ENCODE results near the gene PTPRR. TPM values are rescaled to one million over a fixed set of nuclear protein-coding genes. Genes with fewer than 3 reads are reported as not detected.

The PTPRR gene
- total and polyA plus RNA-seq, 10 of the 15 experiments (the other 5 are each of a cell fraction or from before 2014, with no cell fraction given), result 0.14 to 3.1 (median 0.42) TPM

- Histone ChIP-seq H3K27me3 (replicated peaks in 1 of 2; ENCODE audit: control insufficient read depth in 2 of 2, insufficient read depth in 2 of 2, low read length in 1 of 2) (no peaks in the 10 kb centered on the region), H2AFZ (ENCODE audit: control insufficient read depth, low read depth, low read length) (no peak overlapping the region), H4K20me1 (ENCODE audit: control insufficient read depth, insufficient read depth) (no peaks in the 10 kb centered on the region), H3K4me1 (ENCODE audit: control insufficient read depth, insufficient read depth, low read length) (no peaks in the 10 kb centered on the region), H3K4me2 (ENCODE audit: control insufficient read depth, insufficient read depth) (no peak overlapping the region), H3K9me3 (replicated peaks; ENCODE audit: control insufficient read depth, insufficient read depth, low read length) (no peaks in the 10 kb centered on the region), H3K79me2 (ENCODE audit: control insufficient read depth, insufficient read depth, low read length) (no peaks in the 10 kb centered on the region), H3K9ac (ENCODE audit: control insufficient read depth, insufficient read depth, low read length) (no peak overlapping the region), H3K36me3 (ENCODE audit: control insufficient read depth in 2 of 2, insufficient read depth in 2 of 2, low read length in 1 of 2) (no peaks in the 10 kb centered on the region), H3K4me3 (no peak overlapping the region), H3K27ac (ENCODE audit: control insufficient read depth, insufficient read depth) (no peak overlapping the region)
- ATAC-seq (no peak; the same call in 2 of the 3 replicates), DNase-seq (ENCODE audit: low read depth, low spot score) (no peak), FAIRE-seq (no peak)
- in situ Hi-C loops (cut with MboI), result no loop called here
- POLR2A ChIA-PET, result interaction anchor here (0.5 kb wide), 1 partner anchor 880 kb away, joined by 7 read pairs; no protein-coding TSS in a partner anchor
- SMC1A ChIA-PET (ENCODE audit: uncharacterized antibody, unreplicated experiment), result no interaction called here
- intact Hi-C loops (cut with micrococcal nuclease; ENCODE audit: unreplicated experiment), result loop anchor here (1.0 kb wide), 1 partner anchor 116 kb away; no protein-coding TSS in a partner anchor
- no TSS peak for BruUV-seq (replicated peaks)
- TF ChIP-seq HDAC2 (IDR thresholded peaks at IDR 0.05) (no peak), POLR2A (IDR thresholded peaks at IDR 0.05; ENCODE audit: low read depth, low read length) (no peak), ZNF384 (IDR thresholded peaks at IDR 0.05; ENCODE audit: borderline replicate concordance, low read depth, low read length) (no peak)
- CTCF ChIA-PET, result interaction anchor here (0.9 to 2.7 kb wide), 6 partner anchors 11 to 122 kb away, joined by 3 to 14 read pairs (median 4); no protein-coding TSS in a partner anchor
- RAD21 ChIA-PET (ENCODE audit: unreplicated experiment), result interaction anchor here (0.6 kb wide), 1 partner anchor 770 kb away, joined by 3 read pairs; no protein-coding TSS in a partner anchor
- WGBS (ENCODE audit: insufficient coverage, insufficient replicate concordance, low lambda C conversion rate, missing lambda C conversion rate), result 2% methylated on average over 3 of the region's 3 CpGs
These were observed 71.1 kb downstream of the PTPRR start for GRCh38 chr12:70849265-70849960.

- 1% methylated on average over 4 of the region's 4 CpGs for WGBS (ENCODE audit: insufficient coverage, insufficient replicate concordance, low lambda C conversion rate, missing lambda C conversion rate)
- Histone ChIP-seq H3K9ac (ENCODE audit: control insufficient read depth, insufficient read depth, low read length) (no peak overlapping the region), H3K79me2 (ENCODE audit: control insufficient read depth, insufficient read depth, low read length) (no peaks in the 10 kb centered on the region), H3K27ac (ENCODE audit: control insufficient read depth, insufficient read depth) (no peak overlapping the region), H3K36me3 (ENCODE audit: control insufficient read depth in 2 of 2, insufficient read depth in 2 of 2, low read length in 1 of 2) (no peaks in the 10 kb centered on the region), H2AFZ (ENCODE audit: control insufficient read depth, low read depth, low read length) (no peak overlapping the region), H3K27me3 (replicated peaks in 1 of 2; ENCODE audit: control insufficient read depth in 2 of 2, insufficient read depth in 2 of 2, low read length in 1 of 2) (no peaks in the 10 kb centered on the region), H3K9me3 (replicated peaks; ENCODE audit: control insufficient read depth, insufficient read depth, low read length) (no peaks in the 10 kb centered on the region), H3K4me2 (ENCODE audit: control insufficient read depth, insufficient read depth) (no peak overlapping the region), H4K20me1 (ENCODE audit: control insufficient read depth, insufficient read depth) (no peaks in the 10 kb centered on the region), H3K4me3 (no peak overlapping the region), H3K4me1 (ENCODE audit: control insufficient read depth, insufficient read depth, low read length) (no peaks in the 10 kb centered on the region)
- DNase-seq (ENCODE audit: low read depth, low spot score) (no peak), FAIRE-seq (no peak), ATAC-seq (no peak)
- RAD21 ChIA-PET (ENCODE audit: unreplicated experiment), result no interaction called here
- CTCF ChIA-PET, result no interaction called here
- in situ Hi-C loops (cut with MboI), result no loop called here
- no TSS peak for BruUV-seq (replicated peaks)
- intact Hi-C loops (cut with micrococcal nuclease; ENCODE audit: unreplicated experiment), result no loop called here
- SMC1A ChIA-PET (ENCODE audit: uncharacterized antibody, unreplicated experiment), result no interaction called here
- POLR2A ChIA-PET, result no interaction called here
- TF ChIP-seq TAF1 (IDR thresholded peaks at IDR 0.05; ENCODE audit: borderline replicate concordance, low read depth, low read length) (no peak), CTCF (IDR thresholded peaks at IDR 0.05 in 2 of 3, conservative IDR thresholded peaks at IDR 0.05 in 1 of 3; ENCODE audit: control insufficient read depth in 2 of 3, extremely low read depth in 1 of 3, insufficient read depth in 1 of 3, low read depth in 3 of 3, low read length in 3 of 3) (no peak), TCF3 (IDR thresholded peaks at IDR 0.05; ENCODE audit: borderline replicate concordance, insufficient read depth, low read depth, low read length) (no peak), RCOR1 (conservative IDR thresholded peaks at IDR 0.05; ENCODE audit: low read depth, low read length) (no peak)
- TF ChIP-seq, protein P1, sequence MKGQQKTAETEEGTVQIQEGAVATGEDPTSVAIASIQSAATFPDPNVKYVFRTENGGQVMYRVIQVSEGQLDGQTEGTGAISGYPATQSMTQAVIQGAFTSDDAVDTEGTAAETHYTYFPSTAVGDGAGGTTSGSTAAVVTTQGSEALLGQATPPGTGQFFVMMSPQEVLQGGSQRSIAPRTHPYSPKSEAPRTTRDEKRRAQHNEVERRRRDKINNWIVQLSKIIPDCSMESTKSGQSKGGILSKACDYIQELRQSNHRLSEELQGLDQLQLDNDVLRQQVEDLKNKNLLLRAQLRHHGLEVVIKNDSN (IDR thresholded peaks at IDR 0.05; ENCODE audit: borderline replicate concordance, extremely low read length, insufficient read depth, low read depth, low read length), result no peak
- TF ChIP-seq, protein P2, sequence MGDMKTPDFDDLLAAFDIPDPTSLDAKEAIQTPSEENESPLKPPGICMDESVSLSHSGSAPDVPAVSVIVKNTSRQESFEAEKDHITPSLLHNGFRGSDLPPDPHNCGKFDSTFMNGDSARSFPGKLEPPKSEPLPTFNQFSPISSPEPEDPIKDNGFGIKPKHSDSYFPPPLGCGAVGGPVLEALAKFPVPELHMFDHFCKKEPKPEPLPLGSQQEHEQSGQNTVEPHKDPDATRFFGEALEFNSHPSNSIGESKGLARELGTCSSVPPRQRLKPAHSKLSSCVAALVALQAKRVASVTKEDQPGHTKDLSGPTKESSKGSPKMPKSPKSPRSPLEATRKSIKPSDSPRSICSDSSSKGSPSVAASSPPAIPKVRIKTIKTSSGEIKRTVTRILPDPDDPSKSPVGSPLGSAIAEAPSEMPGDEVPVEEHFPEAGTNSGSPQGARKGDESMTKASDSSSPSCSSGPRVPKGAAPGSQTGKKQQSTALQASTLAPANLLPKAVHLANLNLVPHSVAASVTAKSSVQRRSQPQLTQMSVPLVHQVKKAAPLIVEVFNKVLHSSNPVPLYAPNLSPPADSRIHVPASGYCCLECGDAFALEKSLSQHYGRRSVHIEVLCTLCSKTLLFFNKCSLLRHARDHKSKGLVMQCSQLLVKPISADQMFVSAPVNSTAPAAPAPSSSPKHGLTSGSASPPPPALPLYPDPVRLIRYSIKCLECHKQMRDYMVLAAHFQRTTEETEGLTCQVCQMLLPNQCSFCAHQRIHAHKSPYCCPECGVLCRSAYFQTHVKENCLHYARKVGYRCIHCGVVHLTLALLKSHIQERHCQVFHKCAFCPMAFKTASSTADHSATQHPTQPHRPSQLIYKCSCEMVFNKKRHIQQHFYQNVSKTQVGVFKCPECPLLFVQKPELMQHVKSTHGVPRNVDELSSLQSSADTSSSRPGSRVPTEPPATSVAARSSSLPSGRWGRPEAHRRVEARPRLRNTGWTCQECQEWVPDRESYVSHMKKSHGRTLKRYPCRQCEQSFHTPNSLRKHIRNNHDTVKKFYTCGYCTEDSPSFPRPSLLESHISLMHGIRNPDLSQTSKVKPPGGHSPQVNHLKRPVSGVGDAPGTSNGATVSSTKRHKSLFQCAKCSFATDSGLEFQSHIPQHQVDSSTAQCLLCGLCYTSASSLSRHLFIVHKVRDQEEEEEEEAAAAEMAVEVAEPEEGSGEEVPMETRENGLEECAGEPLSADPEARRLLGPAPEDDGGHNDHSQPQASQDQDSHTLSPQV (IDR thresholded peaks at IDR 0.05), result no peak
These were observed 72.7 kb downstream of the PTPRR start for GRCh38 chr12:70847871-70848270.
